Liver (tissue), 9 donors: ENCODE measurements around the gene TOM1L2. TPM values are rescaled to one million over a fixed set of nuclear protein-coding genes. Genes with fewer than 3 reads are reported as not detected.

Experiments used
- DNase-seq: peaks from one replicate; pipeline ENCODE4 v3.0.0-alpha.2; 2017; ENCODE audit warnings: low spot score
- H3K27ac ChIP-seq, 2 donors: one replicate each; pipeline ENCODE4 v1.7.0; 2013; ENCODE audit warnings: inconsistent platforms in 2 of 2, low read length in 2 of 2, control low read depth in 1 of 2, low read depth in 1 of 2, mild to moderate bottlenecking in 1 of 2
- H3K27me3 ChIP-seq, 4 donors: one replicate each; pipeline versions ENCODE4 v1.6.1 to v1.7.0; 2013; ENCODE audit warnings: low read length in 3 of 4, inconsistent platforms in 1 of 4, mild to moderate bottlenecking in 1 of 4, moderate library complexity in 1 of 4; ENCODE audit not compliant: control insufficient read depth in 4 of 4, insufficient read depth in 4 of 4
- H3K36me3 ChIP-seq, 4 donors: one replicate each; pipeline versions ENCODE4 v1.6.1 to v1.7.0; 2013; ENCODE audit warnings: low read length in 3 of 4, mild to moderate bottlenecking in 3 of 4, low read depth in 1 of 4, moderate library complexity in 1 of 4; ENCODE audit not compliant: control insufficient read depth in 4 of 4, insufficient read depth in 3 of 4
- H3K4me1 ChIP-seq, 4 donors: one replicate each; pipeline versions ENCODE4 v1.6.1 to v1.7.0; 2013; ENCODE audit warnings: low read length in 3 of 4, mild to moderate bottlenecking in 3 of 4, moderate library complexity in 1 of 4; ENCODE audit not compliant: control insufficient read depth in 4 of 4, insufficient read depth in 4 of 4
- H3K4me3 ChIP-seq, 3 donors: one replicate each; pipeline versions ENCODE4 v1.6.1 to v1.7.0; 2013; ENCODE audit warnings: low read length in 3 of 3, control low read depth in 1 of 3, low read depth in 1 of 3, mild to moderate bottlenecking in 1 of 3
- H3K9ac ChIP-seq, 2 donors: one replicate each; pipeline ENCODE4 v1.7.0; 2013; ENCODE audit warnings: low read length in 2 of 2, mild to moderate bottlenecking in 2 of 2, moderate library complexity in 2 of 2, control low read depth in 1 of 2, low read depth in 1 of 2
- H3K9me3 ChIP-seq, 4 donors: one replicate each; pipeline versions ENCODE4 v1.6.1 to v1.7.0; 2013; ENCODE audit warnings: low read length in 3 of 4; ENCODE audit not compliant: control insufficient read depth in 4 of 4
- EGR1 ChIP-seq, 2 donors: IDR thresholded peaks; 2 replicates each; pipeline ENCODE4 v1.6.1; 2016 to 2018; ENCODE audit warnings: antibody characterized with exemption in 2 of 2, low read depth in 2 of 2
- GABPA ChIP-seq, 2 donors: IDR thresholded peaks in 1 of 2; conservative IDR thresholded peaks in 1 of 2; 2 replicates each; pipeline ENCODE4 v1.6.1; 2016; ENCODE audit warnings: antibody characterized with exemption in 2 of 2, mild to moderate bottlenecking in 1 of 2, moderate library complexity in 1 of 2
- HNF4A ChIP-seq, 2 donors: conservative IDR thresholded peaks; 2 replicates each; pipeline ENCODE4 v1.6.1; 2016; ENCODE audit warnings: antibody characterized with exemption in 2 of 2, mild to moderate bottlenecking in 2 of 2
- HNF4G ChIP-seq: IDR thresholded peaks from 2 replicates; pipeline ENCODE4 v1.6.1; 2016; ENCODE audit warnings: antibody characterized with exemption
- NR2F2 ChIP-seq: IDR thresholded peaks from 2 replicates; pipeline ENCODE4 v1.6.1; 2016; ENCODE audit warnings: antibody characterized with exemption
- RAD21 ChIP-seq, 2 donors: IDR thresholded peaks; 2 replicates each; pipeline ENCODE4 v1.6.1; 2016; ENCODE audit warnings: antibody characterized with exemption in 2 of 2, mild to moderate bottlenecking in 2 of 2
- RXRA ChIP-seq, 2 donors: IDR thresholded peaks; 2 replicates each; pipeline ENCODE4 v1.6.1; 2017 to 2018; ENCODE audit warnings: antibody characterized with exemption in 2 of 2, mild to moderate bottlenecking in 1 of 2
- SP1 ChIP-seq: IDR thresholded peaks from 2 replicates; pipeline ENCODE4 v1.6.1; 2018; ENCODE audit warnings: antibody characterized with exemption, mild to moderate bottlenecking
- TAF1 ChIP-seq: conservative IDR thresholded peaks from 2 replicates; pipeline ENCODE4 v1.6.1; 2016; ENCODE audit warnings: antibody characterized with exemption, mild to moderate bottlenecking
- YY1 ChIP-seq: IDR thresholded peaks from 2 replicates; pipeline ENCODE4 v1.6.1; 2016; ENCODE audit warnings: antibody characterized with exemption, mild to moderate bottlenecking
- WGBS: extraction: QIAGEN DNeasy Blood & Tissue Kit; methylation state at CpG from one replicate; pipeline ENCODE4 v1.1.7; 2013; 5-methylcytosine and 5-hydroxymethylcytosine counted together
- polyA plus RNA-seq, 2 donors: library from polyadenylated mRNA; stranded (reverse) in 1 of 2; unstranded in 1 of 2; fragments of 200-250 nt in 1 of 2; fragments of >200 nt in 1 of 2; fragmentation: Nextera tagmentation in 1 of 2; extraction: Ambion mirVana in 1 of 2; gene quantifications; one replicate each; pipeline versions ENCODE4 v1.2.1 to v1.2.3, GENCODE V29; 2013 to 2015
- total RNA-seq, 2 donors: library from RNA; depleted of rRNA; stranded (reverse); fragments of >200 nt; gene quantifications; one replicate each; pipeline ENCODE4 v1.2.3, GENCODE V29; 2014
- TF ChIP-seq, protein P1 (sequence below): IDR thresholded peaks from 2 replicates; pipeline ENCODE4 v1.6.1; 2016; ENCODE audit warnings: antibody characterized with exemption
- TF ChIP-seq, protein P2 (sequence below): fragments of 150-350 bp; IDR thresholded peaks from 2 replicates; pipeline ENCODE4 v1.5.1; 2017; ENCODE audit warnings: improper control_type of control experiment, low read depth, low read length; ENCODE audit not compliant: missing input control
- TF ChIP-seq, protein P3 (sequence below): IDR thresholded peaks from 2 replicates; pipeline ENCODE4 v1.6.1; 2016; ENCODE audit warnings: antibody characterized with exemption
- TF ChIP-seq, protein P4 (sequence below): IDR thresholded peaks from 2 replicates; pipeline ENCODE4 v1.6.1; 2016; ENCODE audit warnings: antibody characterized with exemption, mild to moderate bottlenecking
- TF ChIP-seq, protein P5 (sequence below): IDR thresholded peaks from 2 replicates; pipeline ENCODE4 v1.6.1; 2016; ENCODE audit warnings: antibody characterized with exemption
- donor health status: healthy.
- donor health status: healthy.
- donor health status: healthy.
- donor health status: healthy.
- donor health status: healthy.

Gene TOM1L2
- total and polyA plus RNA-seq, 4 donors: 5.0 to 24.0 (median 9.3) TPM

DNA sequence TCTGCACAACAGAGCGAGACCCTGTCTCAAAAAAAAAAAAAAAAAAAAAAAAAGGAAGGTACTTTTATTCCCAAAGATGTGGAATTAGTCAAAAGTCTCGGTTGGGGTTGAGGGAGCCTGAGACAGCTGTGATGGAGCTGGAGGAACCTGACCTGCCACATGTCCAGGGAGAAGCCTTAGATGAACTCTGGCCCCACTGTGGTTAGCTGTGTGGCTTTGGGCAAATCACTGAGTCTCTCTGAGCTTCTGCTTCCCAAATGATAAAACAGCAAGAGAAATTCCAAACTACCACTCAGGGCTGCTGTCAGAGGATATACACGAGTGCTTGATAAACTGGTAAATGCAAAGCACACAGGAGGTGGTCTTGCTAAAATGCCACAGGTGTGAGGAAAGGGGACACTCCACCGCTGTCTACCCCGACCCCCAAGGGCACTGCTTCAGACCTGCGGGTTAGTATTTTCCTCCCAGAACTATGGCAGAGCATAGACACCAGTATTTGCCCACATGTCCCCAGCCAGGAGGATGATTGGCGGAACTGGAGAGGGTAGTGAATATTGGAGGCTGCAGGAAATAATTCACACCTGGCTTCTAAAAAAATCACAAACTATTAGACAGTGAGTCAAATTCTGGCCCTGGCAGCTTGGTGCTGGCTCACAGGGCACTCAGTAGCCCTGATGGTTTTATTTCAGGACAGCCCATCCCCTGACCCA, 15.1 kb upstream of the TOM1L2 start:
- Histone ChIP-seq H3K9me3 (no peaks in the 10 kb centered on the region), H3K4me1 (peaks cover 0 to 4% (median 0%) of the 10 kb centered on the region in 4 donors), H3K27ac (no peak overlapping the region), H3K4me3 (no peak overlapping the region), H3K27me3 (no peaks in the 10 kb centered on the region), H3K36me3 (no peaks in the 10 kb centered on the region), H3K9ac (no peak overlapping the region)
- TF ChIP-seq RAD21 (IDR thresholded peaks at IDR 0.05) (no peak), GABPA (IDR thresholded peaks at IDR 0.05 in 1 of 2, conservative IDR thresholded peaks at IDR 0.05 in 1 of 2) (no peak), RXRA (IDR thresholded peaks at IDR 0.05) (no peak), NR2F2 (no peak), HNF4G (no peak), TAF1 (no peak), EGR1 (IDR thresholded peaks at IDR 0.05; ENCODE audit: low read depth in 2 of 2) (no peak), SP1 (no peak)
- TF ChIP-seq, protein P1, sequence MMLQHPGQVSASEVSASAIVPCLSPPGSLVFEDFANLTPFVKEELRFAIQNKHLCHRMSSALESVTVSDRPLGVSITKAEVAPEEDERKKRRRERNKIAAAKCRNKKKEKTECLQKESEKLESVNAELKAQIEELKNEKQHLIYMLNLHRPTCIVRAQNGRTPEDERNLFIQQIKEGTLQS: no peak
- TF ChIP-seq, protein P2, sequence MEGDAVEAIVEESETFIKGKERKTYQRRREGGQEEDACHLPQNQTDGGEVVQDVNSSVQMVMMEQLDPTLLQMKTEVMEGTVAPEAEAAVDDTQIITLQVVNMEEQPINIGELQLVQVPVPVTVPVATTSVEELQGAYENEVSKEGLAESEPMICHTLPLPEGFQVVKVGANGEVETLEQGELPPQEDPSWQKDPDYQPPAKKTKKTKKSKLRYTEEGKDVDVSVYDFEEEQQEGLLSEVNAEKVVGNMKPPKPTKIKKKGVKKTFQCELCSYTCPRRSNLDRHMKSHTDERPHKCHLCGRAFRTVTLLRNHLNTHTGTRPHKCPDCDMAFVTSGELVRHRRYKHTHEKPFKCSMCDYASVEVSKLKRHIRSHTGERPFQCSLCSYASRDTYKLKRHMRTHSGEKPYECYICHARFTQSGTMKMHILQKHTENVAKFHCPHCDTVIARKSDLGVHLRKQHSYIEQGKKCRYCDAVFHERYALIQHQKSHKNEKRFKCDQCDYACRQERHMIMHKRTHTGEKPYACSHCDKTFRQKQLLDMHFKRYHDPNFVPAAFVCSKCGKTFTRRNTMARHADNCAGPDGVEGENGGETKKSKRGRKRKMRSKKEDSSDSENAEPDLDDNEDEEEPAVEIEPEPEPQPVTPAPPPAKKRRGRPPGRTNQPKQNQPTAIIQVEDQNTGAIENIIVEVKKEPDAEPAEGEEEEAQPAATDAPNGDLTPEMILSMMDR: no peak
- no peak for DNase-seq
- WGBS: 88% methylated on average over 7 of the region's 7 CpGs

DNA sequence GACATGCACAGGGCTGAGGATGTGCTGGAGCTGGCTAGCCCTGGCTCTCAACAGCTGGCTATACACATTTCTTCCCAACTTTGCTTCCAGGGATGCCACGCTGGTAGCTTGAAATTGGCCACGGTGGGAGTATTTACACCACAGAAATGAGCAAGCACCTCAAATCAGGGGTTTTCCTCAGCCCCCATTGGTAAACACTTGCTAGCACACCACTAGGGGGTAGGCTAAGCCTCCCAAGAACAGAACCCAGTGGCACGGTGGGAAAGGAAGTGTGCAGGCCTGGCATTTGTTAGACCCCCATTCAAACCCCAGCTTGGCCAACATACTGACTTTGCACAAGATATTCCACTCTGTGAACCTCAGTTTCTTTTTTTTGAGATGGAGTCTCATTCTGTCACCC, 13.4 kb upstream of the TOM1L2 start:
- TF ChIP-seq, protein P3, sequence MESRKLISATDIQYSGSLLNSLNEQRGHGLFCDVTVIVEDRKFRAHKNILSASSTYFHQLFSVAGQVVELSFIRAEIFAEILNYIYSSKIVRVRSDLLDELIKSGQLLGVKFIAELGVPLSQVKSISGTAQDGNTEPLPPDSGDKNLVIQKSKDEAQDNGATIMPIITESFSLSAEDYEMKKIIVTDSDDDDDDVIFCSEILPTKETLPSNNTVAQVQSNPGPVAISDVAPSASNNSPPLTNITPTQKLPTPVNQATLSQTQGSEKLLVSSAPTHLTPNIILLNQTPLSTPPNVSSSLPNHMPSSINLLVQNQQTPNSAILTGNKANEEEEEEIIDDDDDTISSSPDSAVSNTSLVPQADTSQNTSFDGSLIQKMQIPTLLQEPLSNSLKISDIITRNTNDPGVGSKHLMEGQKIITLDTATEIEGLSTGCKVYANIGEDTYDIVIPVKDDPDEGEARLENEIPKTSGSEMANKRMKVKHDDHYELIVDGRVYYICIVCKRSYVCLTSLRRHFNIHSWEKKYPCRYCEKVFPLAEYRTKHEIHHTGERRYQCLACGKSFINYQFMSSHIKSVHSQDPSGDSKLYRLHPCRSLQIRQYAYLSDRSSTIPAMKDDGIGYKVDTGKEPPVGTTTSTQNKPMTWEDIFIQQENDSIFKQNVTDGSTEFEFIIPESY: no peak
- TF ChIP-seq HNF4A (conservative IDR thresholded peaks at IDR 0.05) (no peak), RAD21 (IDR thresholded peaks at IDR 0.05) (peak; percentile 44 to 59), HNF4G (no peak), YY1 (no peak)
- TF ChIP-seq, protein P4, sequence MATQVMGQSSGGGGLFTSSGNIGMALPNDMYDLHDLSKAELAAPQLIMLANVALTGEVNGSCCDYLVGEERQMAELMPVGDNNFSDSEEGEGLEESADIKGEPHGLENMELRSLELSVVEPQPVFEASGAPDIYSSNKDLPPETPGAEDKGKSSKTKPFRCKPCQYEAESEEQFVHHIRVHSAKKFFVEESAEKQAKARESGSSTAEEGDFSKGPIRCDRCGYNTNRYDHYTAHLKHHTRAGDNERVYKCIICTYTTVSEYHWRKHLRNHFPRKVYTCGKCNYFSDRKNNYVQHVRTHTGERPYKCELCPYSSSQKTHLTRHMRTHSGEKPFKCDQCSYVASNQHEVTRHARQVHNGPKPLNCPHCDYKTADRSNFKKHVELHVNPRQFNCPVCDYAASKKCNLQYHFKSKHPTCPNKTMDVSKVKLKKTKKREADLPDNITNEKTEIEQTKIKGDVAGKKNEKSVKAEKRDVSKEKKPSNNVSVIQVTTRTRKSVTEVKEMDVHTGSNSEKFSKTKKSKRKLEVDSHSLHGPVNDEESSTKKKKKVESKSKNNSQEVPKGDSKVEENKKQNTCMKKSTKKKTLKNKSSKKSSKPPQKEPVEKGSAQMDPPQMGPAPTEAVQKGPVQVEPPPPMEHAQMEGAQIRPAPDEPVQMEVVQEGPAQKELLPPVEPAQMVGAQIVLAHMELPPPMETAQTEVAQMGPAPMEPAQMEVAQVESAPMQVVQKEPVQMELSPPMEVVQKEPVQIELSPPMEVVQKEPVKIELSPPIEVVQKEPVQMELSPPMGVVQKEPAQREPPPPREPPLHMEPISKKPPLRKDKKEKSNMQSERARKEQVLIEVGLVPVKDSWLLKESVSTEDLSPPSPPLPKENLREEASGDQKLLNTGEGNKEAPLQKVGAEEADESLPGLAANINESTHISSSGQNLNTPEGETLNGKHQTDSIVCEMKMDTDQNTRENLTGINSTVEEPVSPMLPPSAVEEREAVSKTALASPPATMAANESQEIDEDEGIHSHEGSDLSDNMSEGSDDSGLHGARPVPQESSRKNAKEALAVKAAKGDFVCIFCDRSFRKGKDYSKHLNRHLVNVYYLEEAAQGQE: no peak
- TF ChIP-seq, protein P5, sequence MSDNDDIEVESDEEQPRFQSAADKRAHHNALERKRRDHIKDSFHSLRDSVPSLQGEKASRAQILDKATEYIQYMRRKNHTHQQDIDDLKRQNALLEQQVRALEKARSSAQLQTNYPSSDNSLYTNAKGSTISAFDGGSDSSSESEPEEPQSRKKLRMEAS: no peak
- 79% methylated on average over 3 of the region's 3 CpGs for WGBS

More for the DNA sequence above, 13.4 kb upstream of the TOM1L2 start:
- no peak for DNase-seq
- H3K27ac ChIP-seq: no peak overlapping the region
- no peak overlapping the region for H3K4me3 ChIP-seq
- H3K27me3 ChIP-seq: no peaks in the 10 kb centered on the region
- H3K9me3 ChIP-seq: no peaks in the 10 kb centered on the region
- no peaks in the 10 kb centered on the region for H3K36me3 ChIP-seq
- no peak overlapping the region for H3K9ac ChIP-seq
- peaks cover 0 to 4% (median 0%) of the 10 kb centered on the region in 4 donors for H3K4me1 ChIP-seq
